HG03135 (cell line): Measurements from ENCODE around the gene WNT7A.

Experiments
- ATAC-seq: cut with Tn5 transposase; IDR thresholded peaks from one replicate; pipeline ENCODE4 v1.9.1; 2021; ENCODE audit warnings: mild to moderate bottlenecking, moderate library complexity; ENCODE audit not compliant: unreplicated experiment

WNT7A gene

GRCh38 chr3:13831386-13831996 lies 48.4 kb downstream of the WNT7A start:
- no peak for ATAC-seq

DNA sequence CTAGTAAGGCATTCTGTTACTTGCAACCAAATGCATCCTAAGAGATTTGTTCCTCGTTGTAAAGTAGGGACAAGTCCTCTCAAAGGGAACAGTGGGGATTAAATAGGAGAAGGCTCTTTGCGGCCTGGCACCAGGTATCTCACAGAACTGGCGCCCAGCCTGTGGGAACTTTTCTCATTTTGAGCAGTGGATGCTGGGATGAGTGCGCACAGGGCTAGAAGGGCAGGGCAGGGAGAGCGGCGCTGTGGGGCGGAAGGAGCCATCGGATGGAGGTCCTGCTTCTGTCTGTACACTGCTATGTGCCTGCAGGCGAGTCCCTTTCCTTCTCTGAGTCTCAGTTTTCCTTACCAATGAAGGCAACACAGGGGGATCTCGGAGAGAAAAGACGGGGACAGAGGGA lies 50.6 kb downstream of the WNT7A start:
- no peak for ATAC-seq

- ATAC-seq = no peak
Measured at GRCh38 chr3:13828501-13829265, 51.2 kb downstream of the WNT7A start.

- no peak for ATAC-seq
Measured at GRCh38 chr3:13827699-13828098, 52.2 kb downstream of the WNT7A start.

DNA sequence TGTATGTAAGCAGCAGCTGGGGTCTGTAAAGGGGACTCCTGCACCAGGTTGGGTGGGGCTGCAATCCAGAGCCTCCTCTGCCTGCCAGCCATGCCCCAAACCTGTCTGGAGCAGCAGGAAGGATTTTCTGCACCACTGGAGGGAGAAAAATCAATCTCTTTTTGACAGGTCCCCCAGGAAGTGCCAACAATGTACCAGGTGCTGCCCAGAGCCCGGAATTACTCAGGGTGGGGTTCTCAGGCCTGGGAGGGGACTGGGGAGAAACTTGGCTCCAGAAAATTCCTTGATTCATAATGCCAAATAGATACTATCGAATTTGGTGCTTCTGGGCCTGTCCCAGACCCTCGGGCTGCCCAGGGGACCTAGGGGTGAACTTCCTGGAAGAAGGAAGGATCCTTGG lies 52.6 kb downstream of the WNT7A start:
- no peak for ATAC-seq

DNA sequence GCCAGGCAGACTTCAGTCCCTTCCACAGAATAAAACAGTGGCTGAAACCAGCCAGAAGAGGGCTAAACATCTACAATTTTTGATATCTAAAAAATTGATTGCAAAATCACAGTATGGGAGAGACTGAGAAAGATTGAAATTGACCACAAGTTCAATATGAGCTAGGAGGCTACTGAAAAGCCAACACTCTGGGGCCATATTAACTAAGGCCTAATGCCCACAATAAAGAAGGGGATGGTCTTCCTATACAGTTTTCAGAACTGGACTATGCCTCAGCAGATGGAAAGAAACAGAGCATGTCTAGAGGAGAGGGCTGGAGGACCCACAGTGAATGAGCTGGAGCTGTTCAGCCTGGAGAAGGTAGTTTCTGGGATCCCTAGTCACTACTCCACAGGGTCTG lies 53.2 kb downstream of the WNT7A start:
- ATAC-seq = no peak

- ATAC-seq = no peak
Measured at GRCh38 chr3:13825821-13826220, 54.0 kb downstream of the WNT7A start.

- no peak for ATAC-seq
Measured at GRCh38 chr3:13825311-13825579, 54.6 kb downstream of the WNT7A start.

DNA sequence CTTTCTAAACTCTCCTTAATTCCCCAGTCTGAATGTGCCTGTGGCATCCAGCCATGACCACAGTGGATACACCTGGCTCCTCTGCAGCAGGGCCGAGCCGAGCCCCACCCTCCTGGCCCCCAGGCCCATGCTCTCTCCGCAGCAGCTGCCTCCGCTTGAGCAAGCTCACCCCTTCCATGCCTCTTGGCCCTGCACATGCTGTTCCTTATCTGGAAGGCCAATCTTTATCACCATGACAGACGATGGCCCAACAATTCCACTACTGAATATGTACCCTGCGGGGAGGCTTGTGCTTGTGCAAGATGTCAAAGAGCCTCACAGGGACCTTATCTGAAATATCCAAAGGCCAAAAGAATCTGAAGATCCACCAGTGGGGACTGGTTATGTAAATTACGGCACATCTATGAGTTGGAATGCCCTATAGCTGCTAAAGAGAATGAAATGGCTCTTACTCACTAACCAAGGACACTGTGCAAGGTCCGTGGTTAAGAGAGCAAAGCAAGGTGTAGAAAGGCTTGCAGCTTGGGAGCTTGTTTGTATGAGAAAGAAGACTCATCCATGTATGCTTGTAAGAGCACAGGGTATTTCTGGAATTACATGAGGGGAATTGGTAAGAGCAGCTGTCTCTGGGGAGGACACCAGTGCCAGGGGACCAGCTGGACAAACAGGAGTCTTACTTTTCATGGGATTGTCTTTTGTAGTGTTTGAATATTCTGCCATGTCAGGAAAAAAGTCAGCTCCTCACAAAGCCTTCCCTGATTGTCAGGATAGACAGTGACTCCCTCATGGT lies 55.2 kb downstream of the WNT7A start:
- no peak for ATAC-seq

DNA sequence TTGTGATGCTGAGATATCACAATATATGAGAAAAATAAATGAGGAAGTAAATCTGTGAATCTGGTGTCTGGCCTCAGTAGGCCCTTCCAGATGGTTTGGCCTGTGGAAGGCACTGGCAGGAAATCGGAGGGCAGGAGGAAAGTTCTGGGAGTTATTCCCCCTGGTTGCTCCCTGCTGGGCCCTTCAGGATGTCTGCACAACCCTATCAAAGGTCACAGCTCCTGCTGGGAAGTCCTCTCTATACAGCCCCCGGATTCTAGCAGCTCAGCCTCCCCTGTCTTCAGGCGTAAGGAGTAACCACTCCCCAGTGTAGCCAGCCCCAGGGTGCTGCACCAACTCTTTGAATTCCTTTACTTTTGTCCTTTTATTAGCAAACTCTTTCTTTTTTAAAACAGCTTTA lies 56.2 kb downstream of the WNT7A start:
- ATAC-seq = no peak

GRCh38 chr3:13822871-13823585 lies 56.8 kb downstream of the WNT7A start:
- ATAC-seq = no peak

DNA sequence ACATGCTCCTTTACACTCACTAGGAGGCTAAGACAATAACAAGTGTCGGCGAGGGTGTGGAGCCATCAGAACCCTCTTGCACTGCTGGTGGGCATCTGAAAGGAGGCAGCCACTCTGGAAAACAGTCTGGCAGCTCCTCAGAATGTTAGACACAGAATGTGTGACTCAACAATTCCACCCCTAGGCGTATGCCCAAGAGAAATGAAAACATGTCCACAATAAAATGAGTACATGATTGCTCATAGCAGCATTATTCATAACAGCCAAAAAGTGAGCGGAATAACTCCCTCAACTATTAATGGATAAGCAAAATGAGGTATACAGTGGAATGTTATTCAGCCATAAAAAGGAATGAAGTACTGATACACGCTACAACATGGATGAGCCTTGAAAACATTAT lies 57.8 kb downstream of the WNT7A start:
- ATAC-seq = no peak

DNA sequence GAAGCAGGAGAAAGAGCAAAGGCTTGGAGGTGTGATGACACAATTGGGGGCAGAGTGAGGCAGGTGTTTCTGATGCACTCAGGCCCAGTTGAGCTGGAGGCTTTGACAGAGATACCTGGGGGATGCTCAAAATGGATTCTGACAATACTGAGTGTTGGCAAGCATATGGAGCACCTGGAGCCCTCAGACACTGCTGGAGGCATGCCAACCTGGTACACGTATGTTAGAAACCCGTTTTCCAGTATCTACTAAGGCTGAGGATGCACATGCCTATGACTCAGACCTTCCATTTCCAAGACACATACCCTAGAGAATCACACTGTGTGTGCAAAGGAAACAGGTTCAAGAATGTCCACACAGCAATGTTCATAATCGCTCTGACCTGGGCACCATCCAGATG lies 58.7 kb downstream of the WNT7A start:
- no peak for ATAC-seq

DNA sequence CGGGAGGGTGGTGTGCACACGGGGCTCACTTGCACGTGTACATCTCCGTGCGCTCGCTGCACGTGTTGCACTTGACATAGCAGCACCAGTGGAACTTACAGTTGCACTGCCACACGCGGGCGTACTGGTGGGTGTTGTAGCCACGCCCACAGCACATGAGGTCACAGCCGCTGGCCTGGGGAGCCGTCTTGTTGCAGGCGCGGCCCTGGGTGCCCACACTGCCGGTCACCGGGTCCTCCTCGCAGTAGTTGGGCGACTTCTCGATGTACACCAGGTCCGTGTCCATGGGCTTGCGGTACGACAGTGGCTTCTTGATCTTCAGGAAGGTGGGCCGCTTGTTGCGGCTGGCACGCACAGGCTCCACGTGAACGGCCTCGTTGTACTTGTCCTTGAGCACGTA lies 61.0 kb downstream of the WNT7A start:
- no peak for ATAC-seq

DNA sequence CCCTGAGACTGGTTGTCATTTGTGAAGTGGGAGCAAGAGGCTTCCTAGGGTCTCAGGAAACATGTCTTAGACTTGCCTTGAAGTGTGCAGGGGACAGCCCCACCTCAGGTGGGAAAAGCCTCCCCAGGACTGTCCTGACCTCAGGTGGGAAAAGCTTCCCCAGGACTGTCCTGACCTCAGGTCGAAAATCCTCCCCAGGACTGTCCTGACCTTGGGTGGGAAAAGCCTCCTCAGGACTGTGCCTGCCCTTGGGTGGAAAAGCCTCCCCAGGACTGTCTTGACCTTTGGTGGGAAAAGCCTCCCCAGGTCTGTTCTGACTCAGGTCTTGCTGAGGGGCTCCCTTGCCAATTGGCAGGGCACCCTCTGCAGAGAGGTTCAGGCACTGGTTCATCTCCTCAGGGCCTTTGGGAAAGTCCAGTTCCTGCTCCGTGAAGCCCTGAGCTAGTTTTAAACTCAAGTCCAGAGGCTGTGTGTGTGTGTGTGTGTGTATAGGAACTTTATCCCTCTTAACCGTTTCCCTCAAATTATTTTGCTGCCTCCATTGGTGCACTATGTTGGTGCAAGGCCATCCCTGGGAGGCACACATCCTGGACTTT lies 64.7 kb downstream of the WNT7A start:
- ATAC-seq = no peak

GRCh38 chr3:13812034-13812471 lies 67.8 kb downstream of the WNT7A start:
- no peak for ATAC-seq

- ATAC-seq = no peak
Measured at GRCh38 chr3:13811614-13812013, 68.3 kb downstream of the WNT7A start.

- no peak for ATAC-seq
Measured at GRCh38 chr3:13808550-13808949, 71.3 kb downstream of the WNT7A start.

- ATAC-seq = no peak
Measured at GRCh38 chr3:13801361-13802204, 78.3 kb downstream of the WNT7A start.

DNA sequence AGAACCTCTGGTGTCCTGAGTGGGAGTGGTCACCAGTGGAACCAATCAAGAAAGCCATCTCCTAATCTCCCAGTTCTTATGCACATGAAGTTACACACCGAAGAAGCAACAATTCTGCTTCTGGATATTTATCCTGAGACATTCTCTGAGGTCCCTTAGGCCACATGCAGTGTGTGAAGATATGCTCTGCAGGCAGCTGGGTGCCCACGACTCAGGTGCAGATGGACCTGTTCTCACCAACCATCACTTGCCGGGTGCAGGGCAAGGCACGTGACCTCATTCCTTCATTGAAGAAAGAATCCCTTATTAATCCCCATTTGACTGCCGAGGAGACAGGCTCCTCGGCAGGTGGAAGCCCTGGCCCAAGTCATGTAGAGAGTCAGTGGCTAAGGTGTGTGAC lies 79.8 kb downstream of the WNT7A start:
- no peak for ATAC-seq
